Breast epithelium (tissue), 4 donors: ENCODE measurements around the gene PGGHG. TPM values are rescaled to one million over a fixed set of nuclear protein-coding genes. Genes with fewer than 3 reads are reported as not detected.
A peak's percentile ranks its signal among the peaks of the same experiment; 100 is the strongest.

Experiments used
- DNase-seq, 2 donors: peaks; one replicate each; pipeline ENCODE4 v3.0.0-alpha.2; 2019; ENCODE audit warnings: low spot score in 2 of 2
- H3K27ac ChIP-seq, 2 donors: fragments of 200-600 bp; sonication (generic) in 1 of 2; one replicate each; pipeline ENCODE4 v1.5.1; 2016 to 2019; ENCODE audit warnings: mild to moderate bottlenecking in 1 of 2
- H3K27me3 ChIP-seq, 2 donors: fragments of 200-600 bp; sonication (generic) in 1 of 2; one replicate each; pipeline versions ENCODE4 v1.5.1 to v1.6.0; 2017 to 2019; ENCODE audit warnings: control low read depth in 1 of 2, mild to moderate bottlenecking in 1 of 2
- H3K36me3 ChIP-seq: fragments of 200-600 bp; one replicate; pipeline ENCODE4 v1.5.1; 2019
- H3K4me1 ChIP-seq, 2 donors: fragments of 200-600 bp; sonication (generic); one replicate each; pipeline ENCODE4 v1.5.1; 2016 to 2019; ENCODE audit warnings: control low read depth in 1 of 2
- H3K4me3 ChIP-seq, 3 donors: fragments of 200-600 bp; sonication (generic); 1 replicate in 2 of 3; 2 replicates in 1 of 3; pipeline ENCODE4 v1.5.1; 2016 to 2019; ENCODE audit warnings: mild to moderate bottlenecking in 3 of 3, moderate library complexity in 2 of 3
- H3K9me3 ChIP-seq, 2 donors: fragments of 200-600 bp; sonication (generic) in 1 of 2; one replicate each; pipeline ENCODE4 v1.5.1; 2016 to 2019; ENCODE audit warnings: control low read depth in 1 of 2
- CTCF ChIP-seq, 3 donors: fragments of 450-650 bp; IDR thresholded peaks; one replicate each; pipeline ENCODE4 v1.5.1; 2016 to 2017; ENCODE audit warnings: antibody characterized with exemption in 3 of 3, mild to moderate bottlenecking in 3 of 3, moderate library complexity in 3 of 3
- POLR2A ChIP-seq: fragments of 450-650 bp; IDR thresholded peaks from one replicate; pipeline ENCODE4 v1.6.1; 2016; ENCODE audit warnings: antibody characterized with exemption, mild to moderate bottlenecking, moderate library complexity
- POLR2AphosphoS5 ChIP-seq, 3 donors: sonication (generic); formaldehyde crosslinking; IDR thresholded peaks; one replicate each; pipeline ENCODE4 v1.6.1; 2017; ENCODE audit warnings: antibody characterized with exemption in 3 of 3
- intact Hi-C: fragments of 100-400 bp; cut with DNase I; formaldehyde crosslinking; loops from one replicate; pipeline ENCODE4 v1.15.1; 2023; ENCODE audit warnings: low total_unique reads
- total RNA-seq, 3 donors: library from RNA; depleted of rRNA; stranded (reverse); fragments of >200 nt; gene quantifications; one replicate each; pipeline ENCODE4 v1.1.0, GENCODE V29; 2016

PGGHG gene
- total RNA-seq, 3 donors from 2014 or later, result 13.0 to 63.9 (median 37.3) TPM

- no peak for DNase-seq
- H3K9me3 ChIP-seq, result no peaks in the 10 kb centered on the region
- H3K27ac ChIP-seq, result no peak overlapping the region
- H3K4me3 ChIP-seq, result no peak overlapping the region
- H3K36me3 ChIP-seq, result no peaks in the 10 kb centered on the region
- TF ChIP-seq CTCF (IDR thresholded peaks at IDR 0.05) (no peak), POLR2A (no peak), POLR2AphosphoS5 (IDR thresholded peaks at IDR 0.05) (no peak)
- H3K4me1 ChIP-seq, result peaks cover 0 to 1% of the 10 kb centered on the region in 2 donors
- intact Hi-C loops, result loop anchor here (10.0 kb wide), 1 partner anchor 151 kb away; the partner anchor contains the start of gene PTDSS2
- peaks cover 0 to 9% of the 10 kb centered on the region in 2 donors for H3K27me3 ChIP-seq
Observed at GRCh38 chr11:304061-304506, 15.2 kb downstream of the PGGHG start.

- Histone ChIP-seq H3K36me3 (no peaks in the 10 kb centered on the region), H3K9me3 (no peaks in the 10 kb centered on the region), H3K27ac (peak overlapping the region in 1 of 2 donors; percentile 98), H3K27me3 (no peaks in the 10 kb centered on the region), H3K4me3 (no peak overlapping the region), H3K4me1 (peaks cover 0 to 9% of the 10 kb centered on the region in 2 donors)
- DNase-seq, result peak in 1 of 2 donors; percentile 60
- intact Hi-C loops, result loop anchor here (10.0 kb wide), 1 partner anchor 150 kb away; the partner anchor contains the start of gene PTDSS2
- TF ChIP-seq POLR2AphosphoS5 (IDR thresholded peaks at IDR 0.05) (peak in 1 of 3 donors; percentile 29), CTCF (IDR thresholded peaks at IDR 0.05) (peak; percentile 17 to 79 (median 79)), POLR2A (no peak)
Observed at GRCh38 chr11:304915-305843, 16.3 kb downstream of the PGGHG start.

- Histone ChIP-seq H3K9me3 (no peaks in the 10 kb centered on the region), H3K4me1 (peaks cover 0 to 9% of the 10 kb centered on the region in 2 donors), H3K4me3 (no peak overlapping the region), H3K27ac (peak overlapping the region in 1 of 2 donors; percentile 98), H3K27me3 (no peaks in the 10 kb centered on the region), H3K36me3 (no peaks in the 10 kb centered on the region)
- DNase-seq, result no peak
- TF ChIP-seq CTCF (IDR thresholded peaks at IDR 0.05), result no peak
- TF ChIP-seq POLR2A, result no peak
- intact Hi-C loops, result loop anchor here (10.0 kb wide), 1 partner anchor 149 kb away; the partner anchor contains the start of gene PTDSS2
Observed at GRCh38 chr11:305844-306211, 16.9 kb downstream of the PGGHG start.

- TF ChIP-seq CTCF (IDR thresholded peaks at IDR 0.05) (no peak), POLR2A (no peak), POLR2AphosphoS5 (IDR thresholded peaks at IDR 0.05) (no peak)
- H3K27me3 ChIP-seq, result no peaks in the 10 kb centered on the region
- no peaks in the 10 kb centered on the region for H3K9me3 ChIP-seq
- intact Hi-C loops, result loop anchor here (10.0 kb wide), 1 partner anchor 148 kb away; the partner anchor contains the start of gene PTDSS2
- no peak for DNase-seq
- H3K4me1 ChIP-seq, result peaks cover 0 to 9% of the 10 kb centered on the region in 2 donors
- H3K36me3 ChIP-seq, result no peaks in the 10 kb centered on the region
- H3K4me3 ChIP-seq, result peak overlapping the region in 1 of 3 donors; percentile 81
- peak overlapping the region; percentile 48 to 98 for H3K27ac ChIP-seq
Observed at GRCh38 chr11:306645-307371, 17.9 kb downstream of the PGGHG start.
